Hippocampal formation (tissue), 2 donors: Measurements from ENCODE around the gene PPP1R13B.
A peak's percentile ranks its signal among the peaks of the same experiment; 100 is the strongest.
"Not testable (repeated sequence)": the region's sequence is repeated elsewhere in the genome, so short reads cannot be mapped to it uniquely, and the experiment has no call there.

ENCODE experiments used
- DNase-seq, 2 donors: peaks; one replicate each; lab custom pipeline; 2025; lab: John Stamatoyannopoulos, UW

PPP1R13B gene

GRCh38 chr14:103776319-103776718 lies 71.1 kb downstream of the PPP1R13B start:
- not testable (repeated sequence) for DNase-seq

GRCh38 chr14:103775506-103775905 lies 71.9 kb downstream of the PPP1R13B start:
- DNase-seq = peak; percentile 11 to 37

GRCh38 chr14:103773521-103773920 lies 73.9 kb downstream of the PPP1R13B start:
- no peak for DNase-seq

- no peak for DNase-seq
Observed at GRCh38 chr14:103772078-103772712, 75.2 kb downstream of the PPP1R13B start.

GRCh38 chr14:103770902-103771301 lies 76.5 kb downstream of the PPP1R13B start:
- no peak for DNase-seq

- no peak for DNase-seq
Observed at GRCh38 chr14:103770500-103770899, 76.9 kb downstream of the PPP1R13B start.

- DNase-seq = no peak
Observed at GRCh38 chr14:103767336-103767894, 80.0 kb downstream of the PPP1R13B start.

- no peak for DNase-seq
Observed at GRCh38 chr14:103765526-103765925, 81.8 kb downstream of the PPP1R13B start.

GRCh38 chr14:103763730-103764488 lies 83.5 kb downstream of the PPP1R13B start:
- DNase-seq = no peak

GRCh38 chr14:103762541-103762940 lies 84.8 kb downstream of the PPP1R13B start:
- no peak for DNase-seq

GRCh38 chr14:103762036-103762435 lies 85.3 kb downstream of the PPP1R13B start:
- no peak for DNase-seq

GRCh38 chr14:103758059-103758776 lies 89.2 kb downstream of the PPP1R13B start:
- no peak for DNase-seq

- no peak for DNase-seq
Observed at GRCh38 chr14:103755060-103755459, 92.3 kb downstream of the PPP1R13B start.

GRCh38 chr14:103753774-103754173 lies 93.6 kb downstream of the PPP1R13B start:
- DNase-seq = no peak

- DNase-seq = no peak
Observed at GRCh38 chr14:103749860-103750259, 97.5 kb downstream of the PPP1R13B start.

- DNase-seq = no peak
Observed at GRCh38 chr14:103749452-103749851, 97.9 kb downstream of the PPP1R13B start.

- DNase-seq = no peak
Observed at GRCh38 chr14:103748534-103748857, 98.9 kb downstream of the PPP1R13B start.

- no peak for DNase-seq
Observed at GRCh38 chr14:103746701-103747100, 100.7 kb downstream of the PPP1R13B start.

GRCh38 chr14:103745424-103745823 lies 102.0 kb downstream of the PPP1R13B start:
- DNase-seq = no peak

GRCh38 chr14:103744621-103745395 lies 102.6 kb downstream of the PPP1R13B start:
- no peak for DNase-seq

- DNase-seq = no peak
Observed at GRCh38 chr14:103743691-103744090, 103.7 kb downstream of the PPP1R13B start.
